Thyroid gland (tissue), 4 donors: ENCODE data around the gene IL17D. TPM values are rescaled to one million over a fixed set of nuclear protein-coding genes. Genes with fewer than 3 reads are reported as not detected.

Source experiments
- DNase-seq, 2 donors: peaks; one replicate each; pipeline ENCODE4 v3.0.0-alpha.2; 2019
- H3K27ac ChIP-seq, 3 donors: fragments of 200-600 bp; sonication (generic); 1 replicate in 2 of 3; 2 replicates in 1 of 3; pipeline ENCODE4 v1.5.1; 2016 to 2019; ENCODE audit warnings: mild to moderate bottlenecking in 1 of 3, moderate library complexity in 1 of 3
- H3K27me3 ChIP-seq: fragments of 200-600 bp; sonication (generic); one replicate; pipeline ENCODE4 v1.5.1; 2019
- H3K36me3 ChIP-seq, 2 donors: fragments of 200-600 bp; sonication (generic); one replicate each; pipeline ENCODE4 v1.5.1; 2016 to 2019
- H3K4me1 ChIP-seq, 2 donors: fragments of 200-600 bp; sonication (generic); one replicate each; pipeline ENCODE4 v1.5.1; 2017 to 2019
- H3K4me3 ChIP-seq, 3 donors: fragments of 200-600 bp; sonication (generic); replicated peaks in 1 of 3; 1 replicate in 2 of 3; 2 replicates in 1 of 3; pipeline ENCODE4 v1.5.1; 2016; ENCODE audit warnings: mild to moderate bottlenecking in 1 of 3
- H3K9me3 ChIP-seq: fragments of 200-600 bp; sonication (generic); one replicate; pipeline ENCODE4 v1.5.1; 2017
- POLR2A ChIP-seq, 2 donors: fragments of 450-650 bp; IDR thresholded peaks; one replicate each; pipeline ENCODE4 v1.6.1; 2017; ENCODE audit warnings: antibody characterized with exemption in 2 of 2, mild to moderate bottlenecking in 2 of 2, moderate library complexity in 1 of 2
- WGBS, 2 donors: methylation state at CpG; one replicate each; pipeline ENCODE4 v1.1.5; 2017; 5-methylcytosine and 5-hydroxymethylcytosine counted together
- intact Hi-C: fragments of 100-400 bp; cut with DNase I; formaldehyde crosslinking; loops from one replicate; pipeline ENCODE4 v1.15.1; 2023
- total RNA-seq, 4 donors: library from RNA; depleted of rRNA; stranded (reverse); fragments of >200 nt; gene quantifications; one replicate each; pipeline ENCODE4 v1.2.3, GENCODE V29; 2016
- TF ChIP-seq, protein P1 (sequence below), 6 experiments: fragments of 200-600 bp in 3 of 6; fragments of 450-650 bp in 3 of 6; sonication (generic) in 3 of 6; IDR thresholded peaks; one replicate each; pipeline ENCODE4 v1.5.1; 2016 to 2019; ENCODE audit warnings: antibody characterized with exemption in 6 of 6, mild to moderate bottlenecking in 2 of 6, inconsistent platforms in 1 of 6, moderate library complexity in 1 of 6

Gene IL17D
- total RNA-seq, 4 donors from 2014 or later = 2.7 to 6.5 (median 4.8) TPM

DNA sequence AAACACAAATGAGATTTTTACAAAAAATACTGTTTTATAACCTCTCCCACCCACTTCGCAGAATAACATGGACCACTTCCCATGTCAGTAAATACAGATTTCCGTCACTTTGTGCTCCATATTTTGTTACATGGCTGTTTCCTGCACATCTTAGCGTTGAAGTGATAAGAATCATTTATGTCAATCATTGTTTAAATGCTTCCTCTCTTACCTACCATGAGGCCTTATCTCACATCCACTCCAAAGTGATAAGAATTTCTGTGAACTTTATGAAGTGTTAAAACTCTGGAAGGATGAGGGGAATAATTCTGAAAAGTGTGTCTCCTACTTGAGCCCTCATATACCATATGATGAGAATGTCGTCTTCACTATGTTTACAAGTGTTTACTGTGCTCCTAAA, 36.6 kb upstream of the IL17D start:
- H3K27ac ChIP-seq = no peak overlapping the region
- intact Hi-C loops = no loop called here
- peaks cover 0 to 12% of the 10 kb centered on the region in 2 donors for H3K4me1 ChIP-seq
- DNase-seq = no peak
- no peak overlapping the region for H3K4me3 ChIP-seq
- H3K9me3 ChIP-seq = no peaks in the 10 kb centered on the region
- WGBS, 2 donors = 90 to 92% methylated on average over 4 of the region's 4 CpGs
- H3K36me3 ChIP-seq = no peaks in the 10 kb centered on the region
- H3K27me3 ChIP-seq = no peaks in the 10 kb centered on the region
- no peak for TF ChIP-seq POLR2A (IDR thresholded peaks at IDR 0.05)

DNA sequence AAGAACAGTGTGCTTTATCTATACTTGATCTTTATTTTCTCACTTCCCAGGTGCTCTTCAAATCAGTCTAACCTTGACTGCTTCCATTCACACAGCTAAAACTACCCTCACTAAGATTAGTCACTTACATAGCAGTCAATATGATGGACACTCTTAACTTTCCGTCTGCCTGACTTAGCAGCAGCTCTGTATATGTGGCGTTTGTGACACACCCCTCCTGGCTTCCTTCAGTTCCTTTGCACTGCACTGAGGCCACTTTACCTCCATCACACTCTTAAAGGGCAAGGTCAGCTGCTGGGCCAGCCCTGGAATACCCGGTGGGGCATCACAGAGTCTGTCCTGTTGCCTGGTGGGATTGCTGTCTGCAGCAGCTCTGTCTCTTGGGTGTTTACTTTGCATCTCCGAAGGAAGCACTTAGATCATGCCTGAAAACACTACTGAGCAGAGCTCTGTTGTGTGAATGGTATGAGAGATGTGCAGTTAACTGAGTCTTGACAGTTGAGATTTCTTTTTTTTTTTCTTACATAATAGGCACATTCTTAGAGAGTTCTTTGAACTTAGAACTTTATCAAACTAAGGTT, 35.6 kb upstream of the IL17D start:
- no peak overlapping the region for H3K27ac ChIP-seq
- no peaks in the 10 kb centered on the region for H3K9me3 ChIP-seq
- 25 to 43% methylated on average over 4 of the region's 4 CpGs for WGBS, 2 donors
- H3K4me1 ChIP-seq = peaks cover 6 to 19% of the 10 kb centered on the region in 2 donors
- no peaks in the 10 kb centered on the region for H3K27me3 ChIP-seq
- TF ChIP-seq POLR2A (IDR thresholded peaks at IDR 0.05) = no peak
- TF ChIP-seq, protein P1, sequence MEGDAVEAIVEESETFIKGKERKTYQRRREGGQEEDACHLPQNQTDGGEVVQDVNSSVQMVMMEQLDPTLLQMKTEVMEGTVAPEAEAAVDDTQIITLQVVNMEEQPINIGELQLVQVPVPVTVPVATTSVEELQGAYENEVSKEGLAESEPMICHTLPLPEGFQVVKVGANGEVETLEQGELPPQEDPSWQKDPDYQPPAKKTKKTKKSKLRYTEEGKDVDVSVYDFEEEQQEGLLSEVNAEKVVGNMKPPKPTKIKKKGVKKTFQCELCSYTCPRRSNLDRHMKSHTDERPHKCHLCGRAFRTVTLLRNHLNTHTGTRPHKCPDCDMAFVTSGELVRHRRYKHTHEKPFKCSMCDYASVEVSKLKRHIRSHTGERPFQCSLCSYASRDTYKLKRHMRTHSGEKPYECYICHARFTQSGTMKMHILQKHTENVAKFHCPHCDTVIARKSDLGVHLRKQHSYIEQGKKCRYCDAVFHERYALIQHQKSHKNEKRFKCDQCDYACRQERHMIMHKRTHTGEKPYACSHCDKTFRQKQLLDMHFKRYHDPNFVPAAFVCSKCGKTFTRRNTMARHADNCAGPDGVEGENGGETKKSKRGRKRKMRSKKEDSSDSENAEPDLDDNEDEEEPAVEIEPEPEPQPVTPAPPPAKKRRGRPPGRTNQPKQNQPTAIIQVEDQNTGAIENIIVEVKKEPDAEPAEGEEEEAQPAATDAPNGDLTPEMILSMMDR (IDR thresholded peaks at IDR 0.05) = no peak
- intact Hi-C loops = no loop called here
- no peaks in the 10 kb centered on the region for H3K36me3 ChIP-seq
- no peak overlapping the region for H3K4me3 ChIP-seq
- peak in 1 of 2 donors; percentile 33 for DNase-seq

DNA sequence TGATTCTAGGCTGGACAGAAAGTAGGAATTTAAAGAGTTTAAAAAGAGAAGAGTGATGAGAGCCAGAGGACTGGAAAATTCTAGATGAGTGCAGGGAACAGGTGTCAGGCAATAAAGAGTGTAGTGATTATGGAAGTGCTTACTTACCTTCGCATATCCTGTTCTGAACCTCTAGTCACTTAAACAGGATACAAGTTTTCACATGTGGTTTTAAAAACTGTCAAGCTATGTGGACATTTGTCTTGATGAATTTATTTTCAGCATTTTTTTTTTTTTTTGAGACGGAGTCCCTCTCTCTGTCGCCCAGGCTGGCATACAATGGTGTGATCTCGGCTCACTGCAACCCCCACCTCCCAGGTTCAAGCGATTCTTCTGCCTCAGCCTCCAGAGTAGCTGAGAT, 34.3 kb upstream of the IL17D start:
- Histone ChIP-seq H3K36me3 (no peaks in the 10 kb centered on the region), H3K27me3 (no peaks in the 10 kb centered on the region), H3K4me3 (no peak overlapping the region), H3K4me1 (peaks cover 12 to 30% of the 10 kb centered on the region in 2 donors), H3K27ac (no peak overlapping the region), H3K9me3 (no peaks in the 10 kb centered on the region)
- TF ChIP-seq, protein P1 (IDR thresholded peaks at IDR 0.05) = no peak
- TF ChIP-seq POLR2A (IDR thresholded peaks at IDR 0.05) = no peak
- DNase-seq = no peak
- WGBS, 2 donors = 67 to 96% methylated on average over 5 of the region's 5 CpGs
- intact Hi-C loops = no loop called here

DNA sequence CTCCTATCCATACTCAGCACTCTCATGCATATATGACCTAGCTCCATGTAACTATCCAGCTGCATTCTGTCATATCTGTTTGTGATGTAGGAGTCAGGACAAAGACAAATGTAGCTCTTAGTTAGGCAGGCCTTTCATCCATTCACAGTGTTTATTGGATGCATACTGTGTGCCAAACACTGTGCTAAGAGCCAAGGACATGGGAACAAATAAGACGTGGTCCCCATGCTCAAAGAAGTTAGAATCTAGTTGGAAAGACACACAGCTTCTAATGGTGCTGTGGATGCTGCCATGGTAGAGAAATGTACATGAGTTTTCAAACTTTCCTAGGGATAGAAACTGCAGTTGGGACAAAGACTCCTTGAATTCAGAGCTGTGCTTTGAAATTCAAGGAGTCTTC, 31.7 kb upstream of the IL17D start:
- Histone ChIP-seq H3K27me3 (no peaks in the 10 kb centered on the region), H3K27ac (no peak overlapping the region), H3K9me3 (no peaks in the 10 kb centered on the region), H3K4me3 (no peak overlapping the region), H3K36me3 (no peaks in the 10 kb centered on the region), H3K4me1 (peaks cover 12 to 33% of the 10 kb centered on the region in 2 donors)
- WGBS, 2 donors = 93 to 100% methylated on average over 1 of the region's 1 CpG
- DNase-seq = no peak
- intact Hi-C loops = no loop called here
- no peak for TF ChIP-seq POLR2A (IDR thresholded peaks at IDR 0.05)
- TF ChIP-seq, protein P1 (IDR thresholded peaks at IDR 0.05) = no peak

DNA sequence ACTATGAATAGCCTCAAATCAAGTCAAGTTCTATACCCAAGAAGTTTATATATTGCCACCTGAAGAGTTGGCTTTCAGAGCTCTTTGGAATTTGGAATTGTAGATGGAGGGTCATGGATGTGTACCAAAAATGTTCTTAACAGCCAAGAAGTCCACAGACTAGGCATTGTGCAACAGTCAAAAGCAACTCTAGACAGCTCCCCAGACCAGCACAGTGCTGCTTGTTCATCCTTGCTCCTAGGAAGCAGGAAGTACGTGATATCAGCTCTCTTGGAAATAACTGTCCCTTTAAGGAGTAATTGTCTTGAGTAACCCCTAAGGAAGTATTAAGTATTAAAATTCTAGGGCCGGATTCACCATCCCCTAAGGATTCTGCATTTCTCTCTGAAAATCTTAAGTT, 30.7 kb upstream of the IL17D start:
- Histone ChIP-seq H3K9me3 (no peaks in the 10 kb centered on the region), H3K36me3 (no peaks in the 10 kb centered on the region), H3K4me3 (no peak overlapping the region), H3K4me1 (peaks cover 12 to 43% of the 10 kb centered on the region in 2 donors), H3K27ac (peak overlapping the region in 2 of 3 donors; percentile 74 to 78), H3K27me3 (no peaks in the 10 kb centered on the region)
- TF ChIP-seq POLR2A (IDR thresholded peaks at IDR 0.05) = no peak
- TF ChIP-seq, protein P1 (IDR thresholded peaks at IDR 0.05) = no peak
- WGBS, 2 donors = 32 to 33% methylated on average over 2 of the region's 2 CpGs
- intact Hi-C loops = no loop called here
- peak; percentile 28 to 41 for DNase-seq
